HepG2 (cell line): ENCODE results near the gene INHBE. TPM values are rescaled to one million over a fixed set of nuclear protein-coding genes. Genes with fewer than 3 reads are reported as not detected.
A peak's percentile ranks its signal among the peaks of the same experiment; 100 is the strongest.

ENCODE experiments used
- AGO2 ChIP-seq: fragments of 200-400 bp; formaldehyde crosslinking; optimal IDR thresholded peaks from 2 replicates; pipeline ENCODE3; 2017; ENCODE audit warnings: mild to moderate bottlenecking, low read depth, low read length, moderate library complexity
- CENPT ChIP-seq: sonication (generic); formaldehyde crosslinking; IDR thresholded peaks from 2 replicates; pipeline ENCODE4 v1.8.0; 2022; ENCODE audit warnings: low read depth, mild to moderate bottlenecking, moderate library complexity, missing genetic modification reagents
- FOXO4 ChIP-seq: sonication (generic); formaldehyde crosslinking; conservative IDR thresholded peaks from 2 replicates; pipeline ENCODE4 v1.8.1; 2023; ENCODE audit warnings: missing genetic modification reagents
- HOMEZ ChIP-seq: IDR thresholded peaks from 2 replicates; pipeline ENCODE4 v1.6.1; 2016; ENCODE audit warnings: low read depth
- LCORL ChIP-seq, 2 experiments: fragments of 450-650 bp in 1 of 2; sonication (generic) in 1 of 2; formaldehyde crosslinking in 1 of 2; IDR thresholded peaks; 2 replicates each; pipeline versions ENCODE4 v1.5.0 to v1.6.1; 2017 to 2020; ENCODE audit warnings: antibody characterized with exemption in 1 of 2, missing genetic modification reagents in 1 of 2
- MZF1 ChIP-seq: sonication (generic); formaldehyde crosslinking; IDR thresholded peaks from 2 replicates; pipeline ENCODE4 v1.8.1; 2023; ENCODE audit warnings: mild to moderate bottlenecking, missing genetic modification reagents, borderline replicate concordance
- POLR2G ChIP-seq: fragments of 200-400 bp; formaldehyde crosslinking; IDR thresholded peaks from 2 replicates; pipeline ENCODE4 v1.6.1; 2018; ENCODE audit warnings: mild to moderate bottlenecking, low read depth, low read length, moderate library complexity
- SAFB2 ChIP-seq: sonication (generic); formaldehyde crosslinking; IDR thresholded peaks from 2 replicates; pipeline ENCODE4 v1.5.1; 2020; ENCODE audit warnings: missing genetic modification reagents, low read depth, mild to moderate bottlenecking, borderline replicate concordance
- ZFY ChIP-seq: sonication (generic); formaldehyde crosslinking; IDR thresholded peaks from 2 replicates; pipeline ENCODE4 v1.4.0; 2020; ENCODE audit warnings: missing genetic modification reagents
- ZNF251 ChIP-seq: sonication (generic); formaldehyde crosslinking; IDR thresholded peaks from 2 replicates; pipeline ENCODE4 v1.9.0; 2021; ENCODE audit warnings: mild to moderate bottlenecking, missing genetic modification reagents
- ZNF430 ChIP-seq: sonication (generic); formaldehyde crosslinking; IDR thresholded peaks from 2 replicates; pipeline ENCODE4 v1.9.0; 2021; ENCODE audit warnings: mild to moderate bottlenecking, missing genetic modification reagents
- ZNF530 ChIP-seq: sonication (generic); formaldehyde crosslinking; IDR thresholded peaks from 2 replicates; pipeline ENCODE4 v1.5.0; 2020; ENCODE audit warnings: low read depth, mild to moderate bottlenecking, missing genetic modification reagents
- ZNF546 ChIP-seq: sonication (generic); formaldehyde crosslinking; conservative IDR thresholded peaks from 2 replicates; pipeline ENCODE4 v1.8.1; 2023; ENCODE audit warnings: mild to moderate bottlenecking, missing genetic modification reagents
- ZNF652 ChIP-seq: IDR thresholded peaks from 2 replicates; pipeline ENCODE4 v1.6.1; 2016; ENCODE audit warnings: low read depth, borderline replicate concordance
- ZNF75D ChIP-seq: sonication (generic); formaldehyde crosslinking; IDR thresholded peaks from 2 replicates; pipeline ENCODE4 v1.8.1; 2023; ENCODE audit warnings: missing genetic modification reagents, mild to moderate bottlenecking, borderline replicate concordance
- ZSCAN5A ChIP-seq: sonication (generic); formaldehyde crosslinking; IDR thresholded peaks from 2 replicates; pipeline ENCODE4 v1.8.0; 2022; ENCODE audit warnings: mild to moderate bottlenecking, missing genetic modification reagents, borderline replicate concordance
- polyA plus RNA-seq, 8 experiments: library from polyadenylated mRNA; depleted of rRNA in 3 of 8; stranded (reverse) in 7 of 8; unstranded in 1 of 8; fragments of >200 nt; fragmentation: Illumina TruSeq in 4 of 8; extraction: Trizol in 4 of 8; gene quantifications; 2 replicates each; pipeline versions ENCODE4 v1.2.1 to v1.2.3, GENCODE V29; 2011 to 2016; ENCODE audit warnings: low read depth in 4 of 8, missing spikeins in 1 of 8, mixed read lengths in 1 of 8; ENCODE audit not compliant: insufficient read depth in 1 of 8
- total RNA-seq, 5 experiments: library from RNA; depleted of rRNA; stranded (reverse); fragments of >200 nt; fragmentation: Illumina TruSeq; extraction: Trizol; gene quantifications; 2 replicates each; pipeline ENCODE4 v1.2.3, GENCODE V29; 2016; ENCODE audit warnings: low read depth in 1 of 5
- TF ChIP-seq, protein P1 (sequence below): IDR thresholded peaks from 2 replicates; pipeline ENCODE4 v1.4.0; 2020; ENCODE audit warnings: mild to moderate bottlenecking, missing genetic modification reagents
- TF ChIP-seq, protein P2 (sequence below): sonication (generic); formaldehyde crosslinking; IDR thresholded peaks from 2 replicates; pipeline ENCODE4 v1.5.0; 2020; ENCODE audit warnings: missing genetic modification reagents

Gene INHBE
- total and polyA plus RNA-seq, 2 of the 13 experiments (the other 11 are each of a cell fraction or from before 2014, with no cell fraction given) = 17.0 to 32.0 TPM

- TF ChIP-seq, protein P1, sequence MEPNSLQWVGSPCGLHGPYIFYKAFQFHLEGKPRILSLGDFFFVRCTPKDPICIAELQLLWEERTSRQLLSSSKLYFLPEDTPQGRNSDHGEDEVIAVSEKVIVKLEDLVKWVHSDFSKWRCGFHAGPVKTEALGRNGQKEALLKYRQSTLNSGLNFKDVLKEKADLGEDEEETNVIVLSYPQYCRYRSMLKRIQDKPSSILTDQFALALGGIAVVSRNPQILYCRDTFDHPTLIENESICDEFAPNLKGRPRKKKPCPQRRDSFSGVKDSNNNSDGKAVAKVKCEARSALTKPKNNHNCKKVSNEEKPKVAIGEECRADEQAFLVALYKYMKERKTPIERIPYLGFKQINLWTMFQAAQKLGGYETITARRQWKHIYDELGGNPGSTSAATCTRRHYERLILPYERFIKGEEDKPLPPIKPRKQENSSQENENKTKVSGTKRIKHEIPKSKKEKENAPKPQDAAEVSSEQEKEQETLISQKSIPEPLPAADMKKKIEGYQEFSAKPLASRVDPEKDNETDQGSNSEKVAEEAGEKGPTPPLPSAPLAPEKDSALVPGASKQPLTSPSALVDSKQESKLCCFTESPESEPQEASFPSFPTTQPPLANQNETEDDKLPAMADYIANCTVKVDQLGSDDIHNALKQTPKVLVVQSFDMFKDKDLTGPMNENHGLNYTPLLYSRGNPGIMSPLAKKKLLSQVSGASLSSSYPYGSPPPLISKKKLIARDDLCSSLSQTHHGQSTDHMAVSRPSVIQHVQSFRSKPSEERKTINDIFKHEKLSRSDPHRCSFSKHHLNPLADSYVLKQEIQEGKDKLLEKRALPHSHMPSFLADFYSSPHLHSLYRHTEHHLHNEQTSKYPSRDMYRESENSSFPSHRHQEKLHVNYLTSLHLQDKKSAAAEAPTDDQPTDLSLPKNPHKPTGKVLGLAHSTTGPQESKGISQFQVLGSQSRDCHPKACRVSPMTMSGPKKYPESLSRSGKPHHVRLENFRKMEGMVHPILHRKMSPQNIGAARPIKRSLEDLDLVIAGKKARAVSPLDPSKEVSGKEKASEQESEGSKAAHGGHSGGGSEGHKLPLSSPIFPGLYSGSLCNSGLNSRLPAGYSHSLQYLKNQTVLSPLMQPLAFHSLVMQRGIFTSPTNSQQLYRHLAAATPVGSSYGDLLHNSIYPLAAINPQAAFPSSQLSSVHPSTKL (CRISPR knock-in tag) = peak; percentile 59
- TF ChIP-seq POLR2G (peak; percentile 92), FOXO4 (no peak), ZNF530 (no peak), SAFB2 (peak; percentile 75; the same call in 1 of the 2 replicates), HOMEZ (peak; percentile 34; the same call in 1 of the 2 replicates), ZNF75D (CRISPR knock-in tag) (no peak), CENPT (CRISPR knock-in tag) (peak; percentile 66; the same call in 1 of the 2 replicates), ZSCAN5A (no peak), ZNF652 (CRISPR knock-in tag) (peak; percentile 27; the same call in 1 of the 2 replicates), MZF1 (CRISPR knock-in tag) (no peak), ZNF546 (CRISPR knock-in tag) (no peak), ZNF430 (CRISPR knock-in tag) (peak; percentile 50; the same call in 1 of the 2 replicates), AGO2 (peak; percentile 79), ZFY (CRISPR knock-in tag) (peak; percentile 93), LCORL (IDR thresholded peaks at IDR 0.05) (no peak), LCORL (CRISPR knock-in tag; IDR thresholded peaks at IDR 0.05) (peak; percentile 37; the same call in 1 of the 2 replicates), ZNF251 (CRISPR knock-in tag) (no peak)
- TF ChIP-seq, protein P2, sequence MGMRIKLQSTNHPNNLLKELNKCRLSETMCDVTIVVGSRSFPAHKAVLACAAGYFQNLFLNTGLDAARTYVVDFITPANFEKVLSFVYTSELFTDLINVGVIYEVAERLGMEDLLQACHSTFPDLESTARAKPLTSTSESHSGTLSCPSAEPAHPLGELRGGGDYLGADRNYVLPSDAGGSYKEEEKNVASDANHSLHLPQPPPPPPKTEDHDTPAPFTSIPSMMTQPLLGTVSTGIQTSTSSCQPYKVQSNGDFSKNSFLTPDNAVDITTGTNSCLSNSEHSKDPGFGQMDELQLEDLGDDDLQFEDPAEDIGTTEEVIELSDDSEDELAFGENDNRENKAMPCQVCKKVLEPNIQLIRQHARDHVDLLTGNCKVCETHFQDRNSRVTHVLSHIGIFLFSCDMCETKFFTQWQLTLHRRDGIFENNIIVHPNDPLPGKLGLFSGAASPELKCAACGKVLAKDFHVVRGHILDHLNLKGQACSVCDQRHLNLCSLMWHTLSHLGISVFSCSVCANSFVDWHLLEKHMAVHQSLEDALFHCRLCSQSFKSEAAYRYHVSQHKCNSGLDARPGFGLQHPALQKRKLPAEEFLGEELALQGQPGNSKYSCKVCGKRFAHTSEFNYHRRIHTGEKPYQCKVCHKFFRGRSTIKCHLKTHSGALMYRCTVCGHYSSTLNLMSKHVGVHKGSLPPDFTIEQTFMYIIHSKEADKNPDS (CRISPR knock-in tag) = no peak
These were observed 24.1 kb upstream of the INHBE start, which contains the start of gene R3HDM2 (continued) for GRCh38 chr12:57430931-57431566.
